ENCODE measurements around the gene ERBIN. TPM values are rescaled to one million over a fixed set of nuclear protein-coding genes. Genes with fewer than 3 reads are reported as not detected.
A peak's percentile ranks its signal among the peaks of the same experiment; 100 is the strongest.
"Not testable (repeated sequence)": the region's sequence is repeated elsewhere in the genome, so short reads cannot be mapped to it uniquely, and the experiment has no call there.

The ERBIN gene
- polyA plus RNA-seq, 12 donors = 44.6 to 92.4 (median 54.2) TPM; not detected in 1

GRCh38 chr5:65994117-65994786 is 67.9 kb downstream of the ERBIN start:
- no peak for DNase-seq

- DNase-seq = no peak
Observed at GRCh38 chr5:65999061-65999723, 72.8 kb downstream of the ERBIN start.

GRCh38 chr5:66001952-66002351 is 75.6 kb downstream of the ERBIN start:
- DNase-seq = no peak

DNA sequence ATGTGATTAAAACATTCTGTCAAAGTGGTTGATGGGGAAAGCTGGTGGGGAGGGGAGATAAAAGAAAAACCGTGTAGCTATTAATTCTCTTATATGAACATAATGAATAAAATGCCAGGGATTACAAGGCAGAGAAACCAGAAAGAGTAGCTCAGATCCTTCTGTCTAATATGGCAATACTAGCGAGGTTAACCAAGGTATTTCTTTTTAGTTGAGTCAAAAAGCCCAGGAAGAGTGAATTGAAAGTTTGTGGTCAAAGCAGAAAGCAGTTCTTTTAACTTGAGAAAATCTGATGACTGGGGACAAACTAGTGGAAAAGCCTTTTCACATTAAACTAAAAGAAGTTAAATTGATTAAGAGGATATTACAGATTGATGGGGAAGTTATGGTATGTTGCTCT is 76.0 kb downstream of the ERBIN start:
- no peak for DNase-seq

- DNase-seq = no peak
Observed at GRCh38 chr5:66004216-66004615, 77.8 kb downstream of the ERBIN start.

DNA sequence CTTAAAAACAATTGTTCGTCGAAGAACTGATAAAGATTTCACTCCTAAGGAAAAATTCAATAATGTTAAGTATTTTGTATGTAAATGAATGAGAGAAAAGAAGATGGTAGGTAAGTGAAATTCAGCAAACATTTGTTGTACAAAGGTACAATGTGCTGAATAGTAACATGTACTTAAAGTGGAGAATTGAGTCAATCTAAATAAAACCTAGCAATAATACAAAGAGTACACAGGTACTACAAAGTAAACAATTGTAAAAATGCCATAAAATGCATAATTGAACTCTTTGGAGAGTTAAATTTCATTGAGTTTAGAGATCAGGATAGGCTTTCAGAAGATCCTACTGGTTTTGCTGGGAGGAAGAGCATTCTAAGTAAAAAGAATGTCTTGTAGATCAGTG is 82.9 kb downstream of the ERBIN start:
- no peak for DNase-seq

GRCh38 chr5:66010476-66010875 is 84.1 kb downstream of the ERBIN start:
- no peak for DNase-seq

- DNase-seq = no peak
Observed at GRCh38 chr5:66012271-66012670, 85.9 kb downstream of the ERBIN start.

- peak; percentile 50 for DNase-seq
Observed at GRCh38 chr5:66013397-66013796, 87.0 kb downstream of the ERBIN start.

GRCh38 chr5:66013906-66014305 is 87.5 kb downstream of the ERBIN start:
- no peak for DNase-seq

- no peak for DNase-seq
Observed at GRCh38 chr5:66015196-66015960, 89.0 kb downstream of the ERBIN start.

- no peak for DNase-seq
Observed at GRCh38 chr5:66021585-66021984, 95.2 kb downstream of the ERBIN start.

DNA sequence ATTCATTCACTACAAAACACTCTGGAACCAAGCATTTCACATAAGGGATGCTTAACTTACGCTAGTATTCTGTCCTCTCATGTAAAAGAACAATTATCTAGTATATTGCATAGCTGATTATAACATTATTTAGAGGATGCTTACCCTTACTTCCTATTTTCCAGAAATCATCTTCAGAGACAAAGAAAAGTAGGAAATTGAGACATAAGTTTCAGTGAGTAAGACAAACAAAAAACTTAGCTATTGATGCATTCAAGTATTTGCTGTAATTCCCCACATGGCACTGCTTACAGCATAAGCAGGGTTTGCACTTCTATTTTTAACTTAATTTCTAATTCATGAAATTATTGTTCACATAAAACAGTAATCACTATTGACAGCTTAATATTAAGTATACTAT is 112.9 kb downstream of the ERBIN start:
- DNase-seq = no peak

- DNase-seq = no peak
Observed at GRCh38 chr5:66039701-66040100, 113.3 kb downstream of the ERBIN start.

- no peak for DNase-seq
Observed at GRCh38 chr5:66041627-66042026, 115.3 kb downstream of the ERBIN start.

DNA sequence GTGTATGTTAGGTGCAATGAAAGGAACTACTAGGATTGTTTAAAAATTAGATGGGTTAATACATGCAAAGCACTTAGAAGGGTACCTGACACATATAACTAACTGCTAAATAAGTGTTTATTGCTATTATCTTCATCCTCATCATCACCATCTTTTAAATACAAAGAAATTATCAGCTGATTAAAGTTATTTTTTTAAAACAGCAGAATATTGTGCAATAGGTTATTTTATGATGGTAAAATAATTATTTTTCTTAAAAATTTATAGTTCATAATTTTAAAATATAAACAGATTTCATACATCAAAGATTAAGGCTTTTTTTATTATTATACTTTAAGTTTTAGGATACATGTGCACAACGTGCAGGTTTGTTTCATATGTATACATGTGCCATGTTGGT is 130.9 kb downstream of the ERBIN start:
- no peak for DNase-seq

DNA sequence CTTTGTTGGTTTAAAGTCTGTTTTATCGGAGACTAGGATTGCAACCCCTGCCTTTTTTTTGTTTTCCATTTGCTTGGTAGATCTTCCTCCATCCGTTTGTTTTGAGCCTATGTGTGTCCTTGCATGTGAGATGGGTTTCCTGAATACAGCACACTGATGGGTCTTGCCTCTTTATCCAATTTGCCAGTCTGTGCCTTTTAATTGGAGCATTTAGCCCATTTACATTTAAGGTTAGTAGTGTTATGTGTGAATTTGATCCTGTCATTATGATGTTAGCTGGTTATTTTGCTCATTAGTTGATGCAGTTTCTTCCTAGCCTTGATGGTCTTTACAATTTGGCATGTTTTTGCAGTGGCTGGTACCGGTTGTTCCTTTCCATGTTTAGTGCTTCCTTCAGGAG is 134.9 kb downstream of the ERBIN start:
- DNase-seq = not testable (repeated sequence)

GRCh38 chr5:66063061-66063460 is 136.7 kb downstream of the ERBIN start:
- DNase-seq = not testable (repeated sequence)

DNA sequence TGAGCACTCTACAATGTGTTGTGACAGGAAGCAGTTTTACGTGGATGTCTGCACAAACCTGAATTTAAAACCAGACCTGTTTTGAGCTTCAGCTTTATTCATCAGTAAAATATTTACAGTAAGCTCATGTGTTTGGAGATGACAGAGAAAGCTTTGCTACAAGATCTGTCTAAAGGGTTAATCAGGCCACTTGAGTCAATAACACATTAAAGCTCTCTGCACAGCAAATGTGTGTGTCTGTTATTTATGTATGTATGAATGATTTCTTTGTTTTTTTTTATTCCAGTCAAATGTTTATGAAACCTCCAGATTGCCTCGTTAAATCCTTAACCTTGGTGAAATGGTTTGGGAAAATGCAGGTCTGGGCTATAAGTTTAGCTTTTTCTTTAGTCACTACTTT is 140.5 kb downstream of the ERBIN start:
- no peak for DNase-seq

DNA sequence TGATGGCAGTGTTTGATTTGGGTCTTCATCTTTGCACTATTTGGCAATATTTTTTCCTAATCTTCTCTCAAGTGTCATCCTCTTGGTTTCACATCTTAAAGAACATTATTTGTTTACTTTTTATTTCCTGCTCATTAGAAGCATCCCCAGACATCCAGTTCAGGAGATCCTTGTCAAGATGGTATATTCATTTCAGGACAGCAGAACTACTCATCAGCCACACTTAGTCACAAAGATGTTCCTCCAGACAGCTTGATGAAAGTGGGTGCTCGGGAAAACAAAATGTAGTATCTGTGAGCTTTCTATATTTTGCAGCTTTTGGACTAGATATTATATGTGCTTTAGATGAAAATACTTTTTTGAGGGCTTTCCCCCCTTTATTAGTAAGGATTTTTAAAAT is 145.7 kb downstream of the ERBIN start:
- no peak for DNase-seq

DNA sequence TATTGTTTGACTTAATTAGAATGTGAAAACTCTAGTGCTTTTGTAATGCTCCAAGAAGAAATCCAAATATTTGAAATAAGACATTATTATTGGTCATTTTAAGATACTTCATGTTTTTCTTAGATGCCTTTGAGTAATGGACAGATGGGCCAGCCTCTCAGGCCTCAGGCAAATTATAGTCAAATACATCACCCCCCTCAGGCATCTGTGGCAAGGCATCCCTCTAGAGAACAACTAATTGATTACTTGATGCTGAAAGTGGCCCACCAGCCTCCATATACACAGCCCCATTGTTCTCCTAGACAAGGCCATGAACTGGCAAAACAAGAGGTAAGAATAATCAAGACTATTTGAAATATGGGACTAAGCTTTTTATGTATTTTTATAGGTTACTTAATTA is 148.5 kb downstream of the ERBIN start:
- DNase-seq = no peak

- no peak for DNase-seq
Observed at GRCh38 chr5:66080664-66081063, 154.3 kb downstream of the ERBIN start.

DNA sequence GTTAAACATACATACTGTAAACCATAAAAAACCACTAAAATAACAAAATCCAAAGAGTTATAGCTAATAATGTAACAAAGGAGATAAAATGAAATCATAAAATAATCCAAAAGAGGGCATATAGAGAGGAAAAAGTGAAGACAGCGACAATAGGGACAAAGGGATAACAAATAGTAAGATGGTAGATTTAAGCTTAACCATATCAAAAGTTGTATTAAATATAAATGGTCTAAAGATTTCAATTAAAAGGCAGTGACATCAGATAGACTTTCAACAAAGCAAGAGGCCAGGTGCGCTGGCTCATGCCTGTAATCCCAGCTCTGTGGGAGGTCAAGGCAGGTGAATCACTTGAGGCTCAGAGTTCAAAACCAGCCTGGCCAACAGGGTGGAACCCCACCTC is 163.0 kb downstream of the ERBIN start:
- DNase-seq = no peak

Measured in muscle of arm (tissue), 12 donors.